ENCODE data around the gene PPTC7.
"Not testable (repeated sequence)": the region's sequence is repeated elsewhere in the genome, so short reads cannot be mapped to it uniquely, and the experiment has no call there.

PPTC7 gene

DNA sequence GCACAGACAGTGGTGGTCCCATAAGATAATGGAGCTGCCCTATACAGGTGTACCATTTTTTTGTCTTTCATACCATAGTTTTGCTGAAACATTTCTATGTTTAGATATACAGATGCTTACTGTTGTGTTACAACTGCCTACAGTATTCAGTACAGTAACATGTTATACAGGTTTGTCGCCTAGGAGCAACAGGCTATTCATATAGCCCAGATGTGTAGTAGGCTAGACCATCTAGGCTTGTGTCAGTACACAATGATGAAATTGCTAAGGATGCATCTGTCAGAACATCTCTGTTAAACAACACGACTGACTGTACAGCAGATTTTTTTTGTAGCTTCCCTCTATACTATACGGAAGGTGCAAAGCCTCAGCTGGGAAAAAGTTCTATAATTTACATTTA is 50.5 kb downstream of the PPTC7 start:
- no peak for DNase-seq

DNA sequence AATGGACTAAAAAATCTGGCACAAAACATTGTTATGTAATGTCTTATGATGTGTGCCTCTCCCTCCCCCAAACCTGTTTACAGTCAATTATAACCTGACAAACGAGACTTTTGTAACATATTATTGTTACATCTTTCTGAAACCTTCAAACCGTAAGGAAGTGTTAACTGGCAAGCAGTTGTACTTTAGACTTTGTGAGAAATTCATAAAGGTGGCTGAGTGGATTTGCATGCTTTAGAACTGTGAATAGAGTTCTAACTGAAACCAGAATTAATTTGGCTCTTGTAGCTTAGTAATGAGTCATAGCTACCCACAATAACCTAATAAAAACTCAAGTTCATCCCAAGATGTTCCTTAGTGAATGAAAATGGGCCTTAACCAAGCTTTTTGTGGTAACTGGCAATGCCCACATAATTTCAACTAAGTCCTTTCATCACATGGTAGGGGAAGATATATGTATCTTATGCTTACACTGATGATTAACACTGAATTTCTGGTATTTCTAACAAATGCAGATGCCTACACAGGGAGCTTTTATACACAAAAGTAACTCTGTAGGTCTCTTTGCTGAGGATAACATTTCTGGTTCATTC is 51.3 kb downstream of the PPTC7 start:
- no peak for DNase-seq

DNA sequence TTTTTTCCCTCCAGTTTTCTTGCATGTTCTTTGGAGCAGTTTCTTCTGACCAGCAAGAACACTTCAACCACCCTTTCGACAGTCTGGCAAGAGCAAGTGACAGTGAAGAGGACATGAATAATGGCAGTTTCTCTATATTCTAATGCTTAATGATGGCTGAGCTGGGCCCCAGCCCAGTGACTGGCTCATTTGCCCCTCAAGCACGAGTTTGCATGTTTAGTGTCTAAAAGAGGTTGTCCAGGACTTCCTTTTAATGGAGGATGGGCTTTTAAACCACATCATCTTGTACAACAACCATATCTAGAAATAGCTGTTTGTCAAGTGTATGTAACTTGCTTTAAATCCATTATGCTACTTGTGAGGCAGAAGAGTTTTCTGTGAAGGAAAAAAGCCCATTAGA is 52.6 kb downstream of the PPTC7 start:
- DNase-seq = no peak

DNA sequence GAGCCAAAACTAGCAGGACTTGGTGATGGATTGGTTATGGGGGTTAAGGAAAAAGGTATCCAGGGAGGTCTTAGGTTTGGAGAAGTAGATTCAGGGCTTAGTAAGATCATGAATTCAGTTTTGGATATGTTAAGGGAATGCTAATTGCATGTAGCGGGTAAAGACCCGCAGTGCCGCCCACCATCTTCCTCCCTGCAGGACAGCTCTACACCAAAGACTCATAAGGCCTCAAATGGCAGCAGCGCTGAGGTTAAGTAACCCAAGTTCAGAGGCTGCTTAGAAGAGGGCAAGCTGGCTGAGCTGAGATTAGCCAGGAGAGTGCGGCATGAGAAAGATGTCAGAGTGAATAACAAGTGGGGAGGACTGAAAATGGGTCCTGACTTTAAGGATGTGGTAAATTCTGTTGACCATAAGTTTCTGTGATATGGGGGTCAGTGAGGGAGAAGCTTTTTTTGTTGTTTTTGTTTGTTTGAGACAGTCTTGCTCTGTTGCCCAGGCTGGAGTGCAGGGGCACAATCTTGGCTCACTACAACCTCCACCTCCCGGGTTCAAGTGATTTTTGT is 54.8 kb downstream of the PPTC7 start:
- DNase-seq = no peak

DNA sequence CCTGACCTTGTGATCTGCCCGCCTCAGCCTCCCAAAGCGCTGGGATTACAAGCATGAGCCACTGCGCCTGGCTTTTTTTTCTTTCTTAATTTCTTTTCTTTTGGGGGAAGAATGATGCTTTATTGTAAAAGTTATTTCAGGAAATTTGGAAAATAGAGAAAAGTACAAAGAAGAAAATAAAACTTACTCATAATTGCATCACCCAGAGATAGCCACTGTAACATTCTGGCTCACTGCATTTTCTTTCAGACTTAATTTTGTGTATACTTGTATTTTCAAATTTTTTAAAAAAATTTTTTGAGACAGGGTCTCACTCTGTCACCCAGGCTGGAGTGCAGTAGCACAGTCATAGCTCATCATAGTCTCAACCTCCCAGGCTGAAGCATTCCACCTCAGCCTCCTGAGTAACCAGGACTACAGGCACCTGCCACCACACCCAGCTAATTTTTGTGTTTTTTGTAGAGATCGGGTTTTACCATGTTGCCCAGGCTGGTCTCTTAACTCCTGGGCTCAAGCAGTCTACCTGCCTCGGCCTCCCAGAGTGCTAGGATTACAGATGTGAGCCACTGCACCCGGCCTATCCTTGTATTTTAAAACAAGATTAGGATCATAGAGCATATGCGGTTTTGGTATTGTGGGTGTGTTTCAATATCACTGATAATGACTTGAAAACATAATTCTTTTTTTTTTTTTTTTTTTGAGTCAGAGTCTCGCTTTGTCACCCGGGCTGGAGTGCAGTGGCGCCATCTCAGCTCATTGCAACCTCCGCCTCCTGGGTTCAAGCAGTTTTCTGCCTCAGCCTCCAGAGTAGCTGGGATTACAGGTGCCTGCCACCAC is 62.0 kb downstream of the PPTC7 start:
- DNase-seq = not testable (repeated sequence)

DNA sequence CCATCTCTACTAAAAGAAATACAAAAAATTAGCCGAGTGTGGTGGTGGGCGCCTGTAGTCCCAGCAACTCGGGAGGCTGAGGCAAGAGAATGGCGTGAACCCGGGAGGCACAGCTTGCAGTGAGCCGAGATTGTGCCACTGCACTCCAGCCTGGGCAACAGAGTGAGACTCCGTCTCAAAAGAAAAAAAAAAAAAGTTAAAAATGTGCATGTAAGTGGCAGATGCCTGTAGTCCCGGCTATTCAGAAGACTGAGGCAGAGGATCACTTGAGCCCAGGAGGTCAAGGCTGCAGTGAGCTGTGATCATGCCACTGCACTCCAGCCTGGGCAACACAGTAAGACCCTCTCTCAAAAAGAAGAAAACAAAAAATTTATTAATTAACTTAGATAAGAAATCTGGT is 65.1 kb downstream of the PPTC7 start:
- DNase-seq = not testable (repeated sequence)

DNA sequence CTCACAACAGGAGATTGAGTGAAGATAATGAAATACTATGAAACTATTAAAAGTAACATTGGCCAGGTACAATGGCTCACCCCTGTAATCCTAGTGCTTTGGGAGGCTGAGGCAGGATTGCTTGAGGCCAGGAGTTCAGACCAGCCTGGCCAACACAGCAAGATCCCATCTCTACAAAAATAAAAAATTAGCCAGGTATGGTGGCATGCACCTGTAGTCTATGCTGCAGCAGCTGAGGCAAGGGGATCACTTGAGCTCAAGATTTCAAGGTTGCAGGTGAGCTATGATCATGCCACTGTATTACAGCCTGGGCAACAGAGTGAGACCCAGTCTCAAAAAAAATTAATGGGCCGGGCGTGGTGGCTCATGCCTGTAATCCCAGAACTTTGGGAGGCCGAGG is 66.1 kb downstream of the PPTC7 start:
- DNase-seq = no peak

DNA sequence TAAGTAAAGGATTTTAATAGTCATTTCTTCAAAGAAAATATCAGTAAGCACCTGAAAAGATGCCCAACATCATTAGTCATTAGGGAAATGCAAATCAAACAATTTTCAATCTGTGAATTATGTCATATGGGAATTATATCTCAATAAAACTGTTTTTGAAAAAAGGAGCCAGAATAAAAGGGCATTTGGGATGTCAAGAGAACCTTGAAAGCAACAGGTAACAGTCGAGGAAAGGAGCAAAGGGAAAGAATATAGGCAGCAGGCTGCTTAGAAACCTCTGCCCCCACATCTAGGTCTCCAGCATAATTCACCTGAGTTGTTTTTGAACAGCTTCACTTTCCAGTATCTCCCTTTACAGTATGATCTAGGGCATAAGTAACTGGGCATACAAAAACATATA is 68.8 kb downstream of the PPTC7 start:
- no peak for DNase-seq

DNA sequence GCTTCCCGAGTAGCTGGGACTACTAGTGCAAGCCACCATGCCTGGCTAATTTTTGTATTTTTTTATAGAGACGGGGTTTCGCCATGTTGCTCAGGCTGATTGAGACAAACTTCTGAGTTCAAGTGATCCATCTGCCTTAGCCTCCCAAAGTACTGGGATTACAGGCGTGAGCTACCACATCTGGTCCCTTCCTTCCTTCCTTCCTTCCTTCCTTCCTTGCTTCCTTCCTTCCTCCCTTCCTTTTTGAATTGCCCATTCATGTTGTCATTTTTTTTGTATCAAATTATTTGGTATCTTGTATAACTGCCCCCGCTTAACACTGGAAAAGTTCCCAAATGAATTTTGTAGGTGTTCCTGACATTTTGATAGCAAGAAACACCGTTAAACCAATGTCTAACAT is 69.3 kb downstream of the PPTC7 start:
- no peak for DNase-seq

DNA sequence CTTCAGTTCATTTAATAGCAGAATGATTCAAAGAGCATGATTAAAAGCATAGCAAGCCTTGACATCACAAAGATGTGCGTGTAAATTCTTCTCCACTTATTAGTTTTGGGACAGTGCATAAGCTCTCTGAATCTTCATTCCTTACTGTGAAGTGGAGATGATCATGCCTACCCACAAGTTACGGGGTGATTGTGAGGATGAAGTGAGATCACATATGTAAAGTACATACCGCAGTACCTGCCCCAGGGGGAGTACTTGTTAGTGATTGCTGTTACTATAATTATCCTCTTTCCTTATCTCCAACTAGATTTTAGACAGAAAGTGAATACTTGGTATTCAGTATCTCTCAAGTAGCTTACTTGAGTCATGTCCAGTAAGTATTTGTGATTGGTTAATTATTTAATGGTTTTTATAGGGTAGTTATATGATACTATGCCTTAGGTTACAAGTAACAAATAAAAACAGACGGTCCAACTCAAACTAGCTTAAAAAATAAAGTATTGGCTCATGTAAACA is 75.0 kb downstream of the PPTC7 start:
- DNase-seq = no peak

DNA sequence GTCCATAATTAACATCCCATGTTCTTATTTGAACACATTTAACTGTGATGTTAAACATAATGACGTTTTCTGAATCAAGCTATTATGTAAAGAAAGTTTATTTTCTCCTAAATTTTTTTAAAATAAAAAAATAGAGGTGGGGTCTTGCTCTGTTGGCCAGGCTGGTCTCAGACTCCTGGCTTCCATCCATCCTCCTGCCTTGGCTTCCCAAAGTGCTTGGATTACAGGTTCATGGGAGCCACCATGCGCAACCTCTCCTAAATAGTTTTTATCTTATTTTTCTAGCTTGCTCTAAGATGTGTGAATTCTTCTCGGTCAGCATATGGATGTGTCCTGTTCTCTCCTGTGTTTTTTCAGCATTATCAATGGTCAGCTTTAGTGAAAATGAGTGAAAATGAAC is 77.8 kb downstream of the PPTC7 start:
- no peak for DNase-seq

DNA sequence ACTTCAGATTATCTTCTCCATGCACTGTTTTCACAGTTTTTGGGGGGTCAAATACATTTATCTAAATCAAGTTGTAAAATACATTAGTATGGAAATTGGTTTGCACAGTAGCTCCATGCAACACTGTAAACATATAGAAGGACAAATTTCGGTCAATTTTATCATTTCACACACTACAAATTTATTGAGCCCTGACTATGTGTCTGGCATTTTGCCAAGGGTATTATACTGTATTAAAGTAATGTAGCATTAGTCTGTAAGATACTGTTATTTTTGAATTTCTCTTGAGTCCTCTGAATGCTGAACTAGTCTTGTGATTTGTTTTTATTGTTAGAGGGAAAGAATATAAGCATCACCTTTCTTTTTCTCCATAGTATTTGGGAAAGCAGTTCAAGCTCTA is 79.7 kb downstream of the PPTC7 start:
- no peak for DNase-seq

DNA sequence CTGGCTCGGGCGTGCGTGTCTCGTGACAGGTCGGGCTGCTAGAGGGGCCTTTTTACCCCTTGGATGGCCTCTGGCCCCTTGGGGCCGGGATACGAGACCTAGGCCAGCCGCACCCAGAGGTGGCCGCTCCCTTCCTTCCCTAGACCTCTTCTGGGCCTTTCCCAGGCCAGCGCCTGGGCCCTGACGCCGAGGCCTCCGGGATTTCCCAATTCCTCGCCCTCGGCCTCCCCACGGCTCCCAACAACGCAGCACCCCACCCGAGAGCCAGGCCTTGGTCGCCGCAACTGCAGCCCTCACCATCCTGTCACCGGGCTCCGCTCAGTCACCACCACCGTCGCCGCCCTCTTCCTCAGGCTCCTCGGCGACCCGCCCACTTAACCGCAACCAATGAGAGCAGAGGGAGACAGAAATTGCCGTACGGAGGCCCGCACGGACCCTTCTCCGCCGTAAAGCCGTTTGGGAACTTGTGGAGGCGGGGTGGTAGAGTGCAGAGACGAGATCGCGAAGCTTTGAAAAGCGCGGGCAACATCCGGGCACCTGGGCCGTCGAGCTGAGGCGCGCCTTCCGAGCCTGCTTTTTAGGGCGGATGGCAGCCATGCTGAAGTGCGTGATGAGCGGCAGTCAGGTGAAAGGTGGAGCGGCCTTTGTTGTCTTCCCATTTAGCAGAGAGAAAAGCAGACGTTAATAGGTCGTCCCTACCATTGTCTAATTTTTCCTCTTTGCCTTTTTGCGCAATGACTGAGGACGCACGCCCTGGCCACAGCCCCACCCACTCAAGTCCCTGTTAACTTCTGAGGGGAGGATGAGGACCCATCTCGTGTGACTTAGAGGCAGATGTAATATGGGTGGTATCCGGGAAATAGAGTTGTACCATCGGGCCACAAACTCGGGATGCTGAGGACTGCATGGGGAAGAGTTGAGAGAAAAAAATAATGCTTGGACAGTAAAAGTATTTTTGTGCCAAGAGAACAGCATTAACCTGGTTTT is 81.1 kb downstream of the PPTC7 start, which contains the start of the genes RAD9B and VPS29:
RAD9B (plus strand) TSS at position 580 of the 987 bp plus-strand sequence; CDS start at position 587, 7 bp downstream.
VPS29 (minus strand) TSS at position 360 of the 987 bp plus-strand sequence; CDS start at position 300, 60 bp downstream.
- peak; percentile 96 for DNase-seq

DNA sequence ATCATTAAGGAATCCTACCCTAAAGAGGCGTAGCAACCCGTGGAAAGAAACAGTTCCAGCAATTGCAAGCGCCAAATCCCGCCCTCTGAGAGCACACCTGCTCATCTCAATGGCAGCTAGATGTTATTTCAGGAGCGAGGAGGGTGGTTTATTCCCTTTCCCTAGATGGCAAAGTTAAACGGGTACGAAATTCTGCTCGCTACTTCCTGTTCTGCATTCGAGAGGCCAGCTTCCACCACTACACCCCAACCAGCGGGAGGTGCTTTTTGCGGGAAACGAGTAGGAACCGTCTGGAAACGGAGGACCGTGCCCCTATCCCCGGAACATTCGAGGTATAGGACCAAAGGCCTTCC is 81.7 kb downstream of the PPTC7 start:
- peak; percentile 24 for DNase-seq

DNA sequence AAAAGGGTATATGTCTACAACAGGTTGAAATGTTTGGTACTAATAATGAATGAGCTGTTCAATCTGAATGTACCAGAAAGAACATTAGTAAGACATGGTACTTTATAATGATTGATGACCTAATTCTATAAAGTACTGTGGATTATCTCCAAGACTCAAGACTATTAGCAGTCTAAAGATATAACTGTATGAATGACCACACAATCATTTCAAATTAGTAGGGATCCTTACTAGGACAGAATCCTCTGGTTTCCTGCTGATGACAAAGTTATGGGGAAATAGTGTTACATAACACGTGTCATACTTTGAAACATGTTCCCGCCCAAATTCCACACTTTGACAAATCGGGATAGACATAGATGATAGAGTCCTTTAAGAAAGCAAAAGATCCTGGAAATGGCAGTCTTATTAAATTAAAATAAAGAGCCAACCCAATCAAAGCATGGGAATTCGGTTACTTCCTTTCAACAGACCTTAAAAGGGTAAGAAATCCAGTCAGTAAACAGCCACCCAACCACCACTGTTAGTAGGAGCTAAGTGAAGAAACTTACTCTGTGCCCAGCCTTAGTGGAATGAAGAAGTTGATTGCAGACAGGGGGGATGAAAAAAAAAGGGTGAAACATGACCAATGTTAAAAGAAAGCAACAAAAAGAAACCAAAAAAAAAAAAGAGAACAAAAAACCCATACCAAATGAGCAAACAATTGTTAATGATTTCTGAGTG is 84.0 kb downstream of the PPTC7 start:
- peak; percentile 41 for DNase-seq
